ENCODE measurements around the gene GJB1.
"Not testable (repeated sequence)": the region's sequence is repeated elsewhere in the genome, so short reads cannot be mapped to it uniquely, and the experiment has no call there.

GJB1 gene

GRCh38 chrX:71222929-71223328 is at the start of gene GJB1:
GJB1 (plus strand) TSS chrX:71223224; CDS start chrX:71223708, 484 bp downstream.
- DNase-seq (ENCODE audit: low read depth), result no peak

DNA sequence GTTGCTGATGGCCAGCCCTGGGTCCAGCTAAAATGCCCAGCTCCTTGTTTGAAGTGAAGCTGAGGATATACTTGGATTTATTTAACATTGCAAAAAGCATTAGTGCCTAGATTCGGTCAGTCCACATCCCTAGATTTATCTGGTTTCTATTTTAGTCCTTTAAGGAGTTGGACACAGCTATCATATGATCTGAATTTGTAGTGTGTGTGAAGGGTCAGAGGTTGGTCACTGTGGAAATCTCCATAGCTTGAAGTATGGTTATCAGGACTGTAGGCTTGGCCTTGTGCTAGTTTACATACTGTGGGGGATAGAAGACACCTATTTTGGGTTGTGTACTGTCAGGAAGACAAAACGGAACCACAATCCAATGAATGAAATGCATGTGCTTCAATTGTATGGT is 49.6 kb upstream of the GJB1 start:
- no peak for DNase-seq (ENCODE audit: low read depth)

GRCh38 chrX:71174795-71175194 is 48.2 kb upstream of the GJB1 start:
- no peak for DNase-seq (ENCODE audit: low read depth)

GRCh38 chrX:71175531-71175930 is 47.5 kb upstream of the GJB1 start:
- no peak for DNase-seq (ENCODE audit: low read depth)

- peak; percentile 74 for DNase-seq (ENCODE audit: low read depth)
Observed at GRCh38 chrX:71177327-71177726, 45.7 kb upstream of the GJB1 start.

DNA sequence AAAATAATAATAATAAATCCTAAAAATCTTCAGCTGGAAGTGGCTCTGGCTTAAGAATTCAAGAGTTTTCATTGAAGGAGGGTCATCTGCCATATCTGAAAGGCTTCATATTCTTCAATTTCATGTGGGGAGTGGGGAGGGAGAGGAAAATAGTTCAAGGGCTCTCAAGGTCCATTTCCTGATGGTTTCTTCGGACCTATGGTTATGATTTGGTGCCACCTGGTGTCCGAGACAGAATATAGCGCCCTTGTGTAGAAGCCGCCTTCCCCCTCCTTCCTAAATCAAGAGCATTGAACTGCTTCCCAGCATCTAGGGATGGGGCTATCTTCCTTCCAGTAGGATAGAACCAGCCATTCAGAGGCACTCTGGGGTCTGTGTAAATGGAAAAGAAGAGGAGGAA is 44.1 kb upstream of the GJB1 start:
- peak; percentile 58 for DNase-seq (ENCODE audit: low read depth)

DNA sequence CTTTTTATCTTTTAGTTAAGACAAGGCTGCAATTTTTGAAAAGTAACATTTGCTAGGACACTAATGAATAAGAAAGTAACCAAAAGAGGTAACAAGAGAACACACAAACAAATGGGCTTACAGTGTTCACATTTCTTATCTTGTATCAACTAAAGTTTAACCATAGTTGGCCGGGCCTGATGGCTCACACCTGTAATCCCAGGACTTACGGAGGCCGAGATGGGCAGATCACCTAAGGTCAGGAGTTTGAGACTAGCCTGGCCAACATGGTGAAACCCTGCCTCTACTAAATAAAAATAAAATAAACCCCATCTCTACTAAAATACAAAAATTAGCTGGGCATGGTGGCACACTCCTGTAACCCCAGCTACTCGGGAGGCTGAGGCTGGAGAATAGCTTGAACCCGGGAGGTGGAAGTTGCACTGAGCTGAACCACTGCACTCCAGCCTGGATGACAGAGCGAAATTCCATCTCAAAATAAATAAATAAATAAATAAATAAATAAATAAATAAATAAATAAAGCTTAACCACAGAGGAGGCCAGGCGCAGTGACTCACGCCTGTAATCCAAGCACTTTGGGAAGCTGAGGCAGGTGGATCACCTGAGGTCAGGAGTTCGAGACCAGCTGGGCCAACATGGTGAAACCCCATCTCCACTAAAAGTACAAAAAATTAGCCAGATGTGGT is 42.3 kb upstream of the GJB1 start:
- DNase-seq (ENCODE audit: low read depth), result not testable (repeated sequence)

DNA sequence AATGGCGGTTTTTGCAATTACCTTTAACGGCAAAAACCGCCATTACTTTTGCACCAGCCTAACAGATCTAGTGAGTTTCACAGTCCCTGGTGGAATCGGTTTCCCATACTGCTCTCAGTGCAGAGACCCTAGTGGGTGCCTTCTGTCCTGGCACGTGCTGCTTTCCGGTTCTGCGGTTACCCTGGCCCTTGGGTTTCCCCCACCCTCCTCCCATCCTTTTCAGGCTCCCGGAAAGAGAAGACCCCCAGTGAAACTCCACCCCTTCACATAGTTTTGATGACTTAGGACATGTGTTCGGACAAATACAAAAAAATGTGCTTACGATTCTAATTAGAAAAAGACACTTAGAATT is 41.5 kb upstream of the GJB1 start:
- no peak for DNase-seq (ENCODE audit: low read depth)

DNA sequence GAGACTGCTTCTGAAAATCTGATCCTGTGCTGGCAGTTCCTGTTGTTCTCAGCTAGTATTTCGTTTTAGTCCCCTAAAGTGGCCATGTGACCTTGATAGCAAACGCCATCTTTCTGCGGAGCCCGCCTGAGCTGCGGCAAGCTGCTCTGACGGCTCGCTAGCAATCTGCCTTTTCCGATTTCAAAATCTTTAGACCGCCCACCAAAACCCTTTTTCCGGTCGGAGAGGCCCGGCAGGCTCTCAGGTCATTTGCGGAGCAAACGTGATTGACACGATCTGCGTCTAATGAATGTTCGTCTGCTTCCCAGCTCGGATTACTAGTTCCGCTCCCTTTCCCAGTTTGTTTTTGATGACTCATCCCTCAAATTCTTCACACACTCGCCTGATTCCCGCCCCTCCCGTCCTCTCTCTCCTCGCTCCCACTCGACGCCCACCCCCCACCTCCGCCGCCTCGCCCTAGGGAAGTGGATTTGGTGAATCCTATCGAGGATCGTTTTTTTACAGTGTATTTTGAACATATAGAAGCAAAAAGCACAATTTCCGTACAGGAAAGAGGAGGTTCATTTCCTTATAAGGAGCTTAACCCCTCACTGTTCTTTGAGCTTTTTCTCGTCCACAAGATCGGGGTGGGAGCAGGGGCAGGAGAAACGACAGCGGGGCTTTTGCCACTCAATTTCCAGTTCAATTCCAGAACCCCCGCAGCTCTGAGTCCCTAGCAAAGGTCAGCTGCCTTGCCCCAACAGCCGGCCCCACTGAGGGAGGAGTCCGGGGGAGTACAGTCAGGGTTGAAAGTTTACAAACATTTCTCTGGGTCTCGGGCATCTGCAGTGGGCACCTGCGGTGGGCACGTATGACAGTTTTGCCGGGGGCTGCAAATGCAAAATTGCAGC is 40.9 kb upstream of the GJB1 start:
- peak; percentile 98 for DNase-seq (ENCODE audit: low read depth)

GRCh38 chrX:71182871-71183270 is 40.2 kb upstream of the GJB1 start:
- no peak for DNase-seq (ENCODE audit: low read depth)

- DNase-seq (ENCODE audit: low read depth), result no peak
Observed at GRCh38 chrX:71183341-71183740, 39.7 kb upstream of the GJB1 start.

DNA sequence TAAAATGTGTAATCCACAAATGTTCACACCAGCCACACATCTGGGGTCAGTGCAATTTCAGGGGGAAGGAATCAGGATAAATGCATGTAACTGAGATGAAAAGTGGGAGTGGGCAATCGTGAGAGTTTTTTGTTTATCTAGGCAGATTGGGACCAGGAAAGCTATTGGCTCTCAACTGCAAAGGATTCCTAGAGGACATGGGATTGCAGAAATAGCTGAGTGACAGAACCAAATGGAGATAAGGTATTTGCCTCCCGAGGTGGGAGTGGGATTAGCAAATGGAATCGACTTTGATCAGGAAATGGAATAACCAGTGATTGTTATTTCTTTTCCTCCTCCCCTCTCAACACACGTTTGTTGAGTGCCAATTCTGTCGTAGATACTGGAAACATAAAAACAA is 38.9 kb upstream of the GJB1 start:
- no peak for DNase-seq (ENCODE audit: low read depth)

GRCh38 chrX:71184803-71185495 is 38.1 kb upstream of the GJB1 start:
- DNase-seq (ENCODE audit: low read depth), result no peak

GRCh38 chrX:71191248-71191647 is 31.8 kb upstream of the GJB1 start:
- no peak for DNase-seq (ENCODE audit: low read depth)

DNA sequence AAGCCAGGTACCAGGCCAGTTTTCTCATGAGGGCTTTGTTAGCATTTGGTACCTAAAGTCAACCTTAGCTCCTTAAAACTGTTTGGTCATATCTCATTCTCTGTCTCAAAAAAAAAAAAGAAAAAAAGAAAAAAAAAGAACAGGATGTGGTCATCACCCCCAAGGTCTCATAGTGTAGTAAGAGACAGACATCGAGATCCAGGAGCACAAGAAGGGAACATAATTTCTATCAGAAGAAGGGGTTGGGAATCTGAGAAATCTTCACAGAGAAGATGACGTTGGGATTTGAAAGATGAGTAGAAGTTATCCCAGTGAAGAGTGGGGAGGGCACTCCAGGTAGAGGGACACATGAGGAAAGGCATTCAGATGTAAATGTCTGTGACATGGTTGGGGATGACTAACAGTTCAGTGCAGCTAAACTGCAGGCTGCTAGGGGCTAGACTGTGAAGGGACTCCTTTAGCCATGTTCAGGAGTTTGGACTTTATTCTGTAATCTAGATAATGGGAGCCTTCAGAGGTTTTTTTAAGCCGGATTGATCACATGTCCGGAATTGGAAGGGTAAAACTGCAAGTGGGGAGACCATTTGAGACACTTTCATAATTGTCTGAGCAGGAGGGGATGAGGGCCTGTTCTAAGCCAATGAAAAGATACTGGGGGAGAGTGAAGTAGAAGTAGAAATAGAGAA is 26.9 kb upstream of the GJB1 start:
- DNase-seq (ENCODE audit: low read depth), result no peak

GRCh38 chrX:71198066-71198465 is 25.0 kb upstream of the GJB1 start:
- DNase-seq (ENCODE audit: low read depth), result no peak

DNA sequence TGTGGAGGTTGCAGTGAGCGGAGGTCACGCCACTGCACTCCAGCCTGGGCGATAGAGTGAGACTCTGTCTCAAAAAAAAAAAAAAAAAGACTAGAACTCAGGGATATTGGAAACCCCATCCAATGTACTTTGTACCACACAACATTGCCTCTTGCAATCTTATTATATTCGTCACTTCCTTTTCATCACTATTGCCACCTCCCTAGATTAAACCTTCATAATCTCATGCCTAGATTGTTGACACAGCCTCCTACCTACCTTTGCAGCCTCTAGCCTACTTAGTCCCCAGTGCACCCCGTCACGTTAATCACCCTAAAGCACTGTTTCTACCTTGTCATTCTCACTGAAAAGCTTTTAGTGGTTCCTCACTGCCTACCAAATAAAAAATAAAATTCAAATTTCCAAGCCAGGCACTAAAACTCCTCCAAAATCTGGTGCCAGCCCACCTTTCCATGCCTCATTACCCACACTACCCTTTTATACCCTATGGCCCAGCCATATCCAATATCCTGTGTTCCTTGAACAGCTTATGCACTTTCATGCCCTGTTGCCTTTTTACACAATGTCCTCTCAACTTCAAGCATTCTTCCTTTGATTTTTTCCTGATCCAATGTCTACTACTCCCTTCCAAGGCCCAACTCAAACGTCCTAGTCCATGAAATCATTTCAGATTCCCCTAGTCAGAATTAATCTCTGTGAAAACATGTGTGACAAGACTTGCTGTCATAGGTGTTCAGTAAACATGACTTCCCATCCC is 23.6 kb upstream of the GJB1 start:
- DNase-seq (ENCODE audit: low read depth), result no peak

DNA sequence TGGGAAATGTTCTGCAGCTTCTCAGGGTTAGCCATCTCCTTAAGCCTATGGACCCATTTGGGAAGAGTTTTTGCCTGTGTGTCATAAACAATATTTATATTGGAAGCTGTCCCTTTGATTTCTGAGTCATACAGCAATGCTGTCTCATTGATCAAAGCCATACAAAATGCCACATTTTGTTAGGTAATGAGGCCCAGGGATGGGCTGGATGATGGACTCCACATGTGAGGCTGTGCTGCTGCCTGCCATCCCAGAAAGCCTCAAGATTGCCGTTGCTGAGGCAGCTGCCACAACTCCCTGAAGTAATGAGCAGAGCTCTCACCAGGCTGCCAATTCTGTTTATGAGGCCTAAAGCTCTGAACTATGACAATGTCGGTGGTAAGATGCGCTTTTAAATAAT is 12.2 kb upstream of the GJB1 start:
- no peak for DNase-seq (ENCODE audit: low read depth)

DNA sequence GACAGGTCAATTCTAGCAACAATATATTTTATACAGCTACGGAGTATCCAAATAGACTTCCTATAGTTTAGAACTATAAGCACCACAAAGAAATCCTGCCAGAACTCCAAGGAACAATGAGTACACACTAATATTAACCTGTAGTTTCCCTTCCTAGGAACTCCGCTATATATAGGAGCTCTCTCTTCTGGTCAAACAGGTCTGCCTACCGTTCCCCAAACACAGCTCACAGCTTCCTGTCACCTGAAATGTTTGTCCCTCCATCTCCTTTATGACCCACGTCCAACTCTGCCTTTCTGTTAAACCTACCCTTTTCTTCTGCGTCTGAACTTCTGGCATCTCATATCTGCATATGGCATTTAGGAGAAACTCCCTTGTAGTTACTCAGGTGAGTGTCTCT is 10.5 kb upstream of the GJB1 start:
- no peak for DNase-seq (ENCODE audit: low read depth)

DNA sequence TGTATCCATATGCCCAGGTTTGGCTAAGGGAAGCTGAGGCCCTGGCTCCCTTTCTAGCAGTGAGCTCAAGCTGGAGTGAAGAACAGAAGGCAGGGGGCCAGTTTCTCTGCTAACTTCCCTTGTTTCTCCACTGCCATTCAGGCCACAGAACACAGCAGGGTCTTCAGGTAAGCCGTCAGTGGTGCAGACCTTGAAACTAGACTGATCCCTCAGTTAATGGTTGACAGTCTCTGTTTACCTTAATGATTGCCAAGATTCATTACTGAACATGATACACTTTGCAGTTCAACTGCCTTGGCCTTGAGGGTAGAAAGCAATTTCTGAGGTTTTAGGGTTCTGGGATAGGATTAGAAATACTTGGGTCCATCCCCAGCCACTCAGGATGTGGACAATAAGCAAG is 8.9 kb upstream of the GJB1 start:
- no peak for DNase-seq (ENCODE audit: low read depth)

DNA sequence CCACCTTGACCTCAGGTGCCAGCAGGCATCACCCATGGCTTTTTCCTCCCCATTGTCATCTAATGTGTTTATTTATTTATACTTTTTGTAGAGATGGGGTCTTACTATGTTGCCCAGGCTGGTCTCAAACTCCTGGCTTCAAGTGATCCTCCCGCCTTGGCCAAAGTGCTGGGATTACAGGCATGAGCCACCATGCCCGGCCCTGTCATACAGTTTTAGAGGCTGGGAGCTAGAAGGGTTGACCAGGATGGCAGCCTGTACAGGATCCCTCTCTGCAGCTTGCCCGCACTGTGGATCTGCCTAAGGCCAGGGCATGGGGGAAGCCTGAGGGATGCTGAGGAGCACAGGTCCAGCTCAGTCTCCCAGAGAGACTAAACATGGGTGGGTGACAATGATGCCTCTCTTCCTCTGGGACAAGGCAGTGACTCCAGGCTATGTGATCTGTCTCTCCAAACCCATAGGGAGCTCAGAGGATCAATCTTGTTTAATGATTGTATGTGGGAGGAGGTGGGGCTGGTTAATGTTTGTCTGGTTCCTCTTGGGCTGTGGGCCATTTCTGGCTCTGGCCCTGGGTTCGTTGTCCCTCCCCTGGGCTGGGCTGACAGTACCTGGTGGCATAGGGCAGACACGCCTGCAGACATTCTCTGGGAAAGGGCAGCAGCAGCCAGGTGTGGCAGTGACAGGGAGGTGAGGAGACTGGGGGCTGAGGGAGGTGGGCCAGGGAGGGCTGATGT is 8.3 kb upstream of the GJB1 start:
- no peak for DNase-seq (ENCODE audit: low read depth)
